MM.1S (cell line): ENCODE data around the gene GYG2.

Experiments
- DNase-seq: peaks from one replicate; pipeline ENCODE4 v3.0.0-alpha.2; 2015
- H2AFZ ChIP-seq: fragments of 300-600 bp; sonication (generic); 2 replicates; pipeline ENCODE4 v1.6.0; 2016; ENCODE audit warnings: antibody characterized with exemption, low read length
- H3F3A ChIP-seq: fragments of 300-600 bp; sonication (generic); 2 replicates; pipeline ENCODE4 v1.6.1; 2016; ENCODE audit warnings: mild to moderate bottlenecking, antibody characterized with exemption, low read length, moderate library complexity, mixed read lengths; ENCODE audit not compliant: insufficient read depth
- H3K27ac ChIP-seq: fragments of 300-600 bp; sonication (generic); 2 replicates; pipeline ENCODE4 v1.5.1; 2016; ENCODE audit warnings: mild to moderate bottlenecking, low read length
- H3K27me3 ChIP-seq: fragments of 300-600 bp; sonication (generic); replicated peaks from 2 replicates; pipeline ENCODE4 v1.6.0; 2016; ENCODE audit warnings: low read length; ENCODE audit not compliant: insufficient read depth
- H3K36me3 ChIP-seq: fragments of 300-600 bp; sonication (generic); replicated peaks from 2 replicates; pipeline ENCODE4 v1.6.1; 2016; ENCODE audit warnings: mild to moderate bottlenecking, low read length, mixed read lengths; ENCODE audit not compliant: insufficient read depth
- H3K4me1 ChIP-seq: fragments of 300-600 bp; sonication (generic); 2 replicates; pipeline ENCODE4 v1.6.1; 2016; ENCODE audit warnings: low read length, mixed read lengths
- H3K4me2 ChIP-seq: fragments of 300-600 bp; sonication (generic); 2 replicates; pipeline ENCODE4 v1.6.0; 2016; ENCODE audit warnings: low read depth, low read length
- H3K4me3 ChIP-seq: fragments of 300-600 bp; sonication (generic); 2 replicates; pipeline ENCODE4 v1.5.1; 2016; ENCODE audit warnings: low read length, mixed read lengths
- H3K79me2 ChIP-seq: fragments of 300-600 bp; sonication (generic); 2 replicates; pipeline ENCODE4 v1.6.1; 2016; ENCODE audit warnings: mixed run types, low read length, mixed read lengths
- H3K9ac ChIP-seq: fragments of 300-600 bp; sonication (generic); 2 replicates; pipeline ENCODE4 v1.6.1; 2016; ENCODE audit warnings: low read length, mixed read lengths
- H3K9me2 ChIP-seq: fragments of 300-600 bp; sonication (generic); replicated peaks from 2 replicates; pipeline ENCODE4 v1.6.1; 2016; ENCODE audit warnings: mild to moderate bottlenecking, low read length, mixed read lengths; ENCODE audit not compliant: insufficient read depth
- H3K9me3 ChIP-seq: fragments of 300-600 bp; sonication (generic); replicated peaks from 2 replicates; pipeline ENCODE4 v1.6.1; 2016; ENCODE audit warnings: mild to moderate bottlenecking, low read length, mixed read lengths; ENCODE audit not compliant: insufficient read depth
- H4K20me1 ChIP-seq: fragments of 300-600 bp; sonication (generic); 2 replicates; pipeline ENCODE4 v1.6.1; 2016; ENCODE audit warnings: mild to moderate bottlenecking, low read length, moderate library complexity, mixed read lengths; ENCODE audit not compliant: insufficient read depth
- CTCF ChIP-seq: fragments of 300-600 bp; sonication (generic); IDR thresholded peaks from 2 replicates; pipeline ENCODE4 v1.5.1; 2016; ENCODE audit warnings: antibody characterized with exemption, low read length, mixed read lengths
- EZH2 ChIP-seq: fragments of 300-600 bp; sonication (generic); optimal IDR thresholded peaks from 2 replicates; pipeline ENCODE3; 2017; ENCODE audit warnings: low read depth, mild to moderate bottlenecking, antibody characterized with exemption, low read length, mixed read lengths
- EZH2phosphoT487 ChIP-seq: fragments of 300-600 bp; sonication (generic); IDR thresholded peaks from 2 replicates; pipeline ENCODE4 v1.6.1; 2018; ENCODE audit warnings: antibody characterized with exemption, low read length

GYG2 gene

GRCh38 chrX:2859197-2859797, 30.6 kb downstream of the GYG2 start:
- Histone ChIP-seq H3K4me1 (no peaks in the 10 kb centered on the region), H2AFZ (no peak overlapping the region), H4K20me1 (no peaks in the 10 kb centered on the region), H3K79me2 (no peaks in the 10 kb centered on the region), H3K9me3 (no peaks in the 10 kb centered on the region), H3K27ac (no peak overlapping the region), H3K36me3 (no peaks in the 10 kb centered on the region), H3K4me3 (no peak overlapping the region), H3K9ac (no peak overlapping the region), H3K4me2 (no peak overlapping the region), H3F3A (no peaks in the 10 kb centered on the region), H3K9me2 (no peaks in the 10 kb centered on the region), H3K27me3 (no peaks in the 10 kb centered on the region)
- DNase-seq = no peak
- no peak for TF ChIP-seq CTCF
- TF ChIP-seq EZH2phosphoT487 = no peak
- no peak for TF ChIP-seq EZH2

- no peaks in the 10 kb centered on the region for H3K9me3 ChIP-seq
- no peaks in the 10 kb centered on the region for H3F3A ChIP-seq
- H3K4me2 ChIP-seq = no peak overlapping the region
- H3K79me2 ChIP-seq = no peaks in the 10 kb centered on the region
- H3K4me1 ChIP-seq = no peaks in the 10 kb centered on the region
- H3K9me2 ChIP-seq = no peaks in the 10 kb centered on the region
- no peak overlapping the region for H2AFZ ChIP-seq
- H3K27me3 ChIP-seq = no peaks in the 10 kb centered on the region
- TF ChIP-seq EZH2phosphoT487 (no peak), EZH2 (no peak), CTCF (no peak)
- no peak overlapping the region for H3K27ac ChIP-seq
- no peak overlapping the region for H3K9ac ChIP-seq
- H3K36me3 ChIP-seq = no peaks in the 10 kb centered on the region
- H3K4me3 ChIP-seq = no peak overlapping the region
- no peaks in the 10 kb centered on the region for H4K20me1 ChIP-seq
- no peak for DNase-seq
Observed at GRCh38 chrX:2862404-2862803, 33.7 kb downstream of the GYG2 start.

- no peaks in the 10 kb centered on the region for H3K4me1 ChIP-seq
- no peaks in the 10 kb centered on the region for H3K9me3 ChIP-seq
- H3F3A ChIP-seq = no peaks in the 10 kb centered on the region
- H3K9me2 ChIP-seq = no peaks in the 10 kb centered on the region
- no peaks in the 10 kb centered on the region for H3K27me3 ChIP-seq
- H3K36me3 ChIP-seq = no peaks in the 10 kb centered on the region
- H3K9ac ChIP-seq = no peak overlapping the region
- no peaks in the 10 kb centered on the region for H4K20me1 ChIP-seq
- TF ChIP-seq EZH2phosphoT487 (no peak), EZH2 (no peak), CTCF (no peak)
- H3K79me2 ChIP-seq = no peaks in the 10 kb centered on the region
- no peak for DNase-seq
- H3K4me3 ChIP-seq = no peak overlapping the region
- H3K4me2 ChIP-seq = no peak overlapping the region
- no peak overlapping the region for H2AFZ ChIP-seq
- H3K27ac ChIP-seq = no peak overlapping the region
Observed at GRCh38 chrX:2863646-2864045, 34.9 kb downstream of the GYG2 start.
